GM18951 (cell line): Measurements from ENCODE around the gene MEPE.

Experiments
- POLR2A ChIP-seq: IDR thresholded peaks from 4 replicates; pipeline ENCODE4 v1.6.1; 2011; ENCODE audit warnings: mild to moderate bottlenecking; ENCODE audit not compliant: insufficient read length, insufficient read depth; ENCODE audit errors: extremely low read depth
- in situ Hi-C: fragments of 300-500 bp; cut with MboI; formaldehyde crosslinking; loops from one replicate; pipeline ENCODE4 v1.12.0; 2022; ENCODE audit warnings: low sequenced_read_pairs, mixed read lengths, inconsistent platforms; ENCODE audit not compliant: unreplicated experiment

MEPE gene

DNA sequence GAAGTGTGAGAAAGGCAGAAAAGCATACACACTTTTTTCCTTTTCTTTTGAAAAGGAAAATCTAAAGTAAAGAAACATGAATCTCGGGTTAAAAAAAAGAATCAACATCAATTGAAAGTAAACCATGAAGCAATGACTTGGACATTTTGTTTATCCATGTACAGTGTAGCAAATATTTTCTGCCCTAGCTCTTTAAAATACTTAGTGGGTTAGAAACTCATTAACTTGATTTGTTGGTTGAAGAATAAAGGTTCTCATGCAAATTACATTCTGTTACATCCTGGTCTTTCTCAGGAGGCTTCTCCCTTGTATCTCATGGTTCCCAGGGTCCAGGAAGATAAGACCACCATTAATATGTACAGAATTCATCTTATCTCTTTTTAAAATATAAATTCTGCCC is 9.0 kb upstream of the MEPE start:
- in situ Hi-C loops, result no loop called here
- no peak for TF ChIP-seq POLR2A

DNA sequence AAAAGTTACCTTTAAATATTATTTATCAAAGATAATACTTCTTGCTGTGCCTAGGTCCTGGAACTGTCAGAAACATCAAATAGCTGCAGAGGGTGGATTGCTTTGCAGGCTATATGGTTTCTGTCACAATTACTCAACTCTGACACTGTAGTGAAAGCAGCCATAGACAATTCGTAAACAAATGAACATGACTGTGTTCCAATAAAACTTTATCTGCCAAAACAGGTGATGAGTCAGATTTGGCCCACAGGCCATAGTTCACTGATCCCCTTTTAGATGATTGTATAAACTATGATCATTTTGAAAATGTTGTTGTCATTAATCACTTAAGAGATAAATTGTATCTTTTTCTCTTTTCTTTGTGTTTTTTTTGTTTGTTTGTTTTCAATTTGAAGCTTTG is 8.4 kb upstream of the MEPE start:
- in situ Hi-C loops, result no loop called here
- no peak for TF ChIP-seq POLR2A

DNA sequence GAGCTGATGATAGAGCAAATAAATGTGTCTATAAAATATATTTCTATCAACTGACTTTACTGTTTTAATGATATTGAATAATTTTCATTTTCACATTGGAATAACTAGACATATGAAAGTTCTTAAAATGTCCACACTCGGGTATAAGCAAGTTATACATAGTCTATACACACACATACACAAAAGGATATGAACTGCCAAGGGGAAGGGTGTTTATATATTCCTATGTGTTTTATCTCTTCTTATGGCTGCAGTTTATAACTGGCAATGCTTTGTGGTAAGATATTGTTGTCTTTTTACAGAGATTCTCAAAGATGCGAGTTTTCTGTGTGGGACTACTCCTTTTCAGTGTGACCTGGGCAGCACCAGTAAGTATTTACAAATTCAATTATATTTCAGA is 1.6 kb downstream of the MEPE start:
- TF ChIP-seq POLR2A, result no peak
- in situ Hi-C loops, result loop anchor here (25.0 kb wide), 1 partner anchor 378 kb away; no protein-coding TSS in a partner anchor

DNA sequence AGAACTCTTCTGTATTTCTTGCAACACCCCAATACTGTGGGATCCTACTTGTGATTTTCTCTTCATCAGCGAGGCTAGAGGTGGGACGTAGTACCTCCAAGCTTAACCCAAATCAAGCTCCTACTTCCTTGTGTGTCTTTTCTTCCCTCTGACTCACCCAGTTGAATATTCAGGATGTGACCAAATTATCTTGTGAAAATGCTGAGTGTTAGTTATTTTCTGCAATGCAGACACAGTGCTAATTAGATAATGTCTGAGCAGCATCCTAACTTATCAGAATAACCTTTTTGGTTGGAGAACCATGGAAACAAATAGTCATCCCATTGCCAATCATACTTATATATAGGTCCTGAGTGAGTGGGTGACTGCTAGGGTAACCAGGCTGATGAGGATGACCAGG is 2.4 kb downstream of the MEPE start:
- TF ChIP-seq POLR2A, result no peak
- in situ Hi-C loops, result loop anchor here (25.0 kb wide), 1 partner anchor 377 kb away; no protein-coding TSS in a partner anchor

DNA sequence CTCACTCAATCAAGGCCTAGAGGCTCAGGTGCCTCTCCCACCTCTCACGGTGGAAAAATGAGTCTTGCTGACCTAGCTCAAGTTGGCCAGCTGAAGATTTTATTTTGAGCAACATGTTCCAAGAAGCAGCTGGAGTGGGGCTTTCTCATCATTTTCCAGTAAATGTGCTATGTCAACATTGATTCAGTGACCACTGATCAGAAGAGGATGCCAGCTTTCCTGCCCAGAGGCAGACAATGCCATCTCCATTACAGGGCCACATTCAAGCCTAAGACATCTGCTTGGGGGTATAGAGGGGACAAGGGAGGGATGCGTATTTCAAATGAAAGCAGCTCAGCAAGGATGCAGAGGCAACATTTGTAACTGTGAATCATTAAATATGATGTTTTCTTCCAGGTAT is 3.0 kb downstream of the MEPE start:
- in situ Hi-C loops, result loop anchor here (25.0 kb wide), 1 partner anchor 377 kb away; no protein-coding TSS in a partner anchor

DNA sequence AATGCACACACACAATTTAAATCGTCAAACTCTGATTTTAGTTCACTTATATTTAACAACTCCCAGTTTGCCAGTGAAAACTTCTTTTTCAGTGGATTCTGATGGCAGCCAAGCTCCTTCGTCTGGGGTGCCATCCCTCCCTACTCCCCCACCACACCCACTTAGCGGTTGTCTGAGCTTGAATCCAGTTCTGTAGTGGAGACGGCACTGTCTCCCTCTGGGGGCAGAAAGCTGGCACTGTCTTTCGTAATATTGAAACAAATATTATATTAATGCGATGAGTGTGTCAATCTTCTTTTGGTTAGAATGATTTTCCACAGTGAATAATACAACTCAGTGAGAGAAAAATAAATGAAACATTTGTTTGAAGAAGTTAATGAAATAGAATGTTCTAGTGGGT is 5.4 kb downstream of the MEPE start:
- no peak for TF ChIP-seq POLR2A
- in situ Hi-C loops, result loop anchor here (25.0 kb wide), 1 partner anchor 374 kb away; no protein-coding TSS in a partner anchor

More for the DNA sequence above, 3.0 kb downstream of the MEPE start:
- no peak for TF ChIP-seq POLR2A

DNA sequence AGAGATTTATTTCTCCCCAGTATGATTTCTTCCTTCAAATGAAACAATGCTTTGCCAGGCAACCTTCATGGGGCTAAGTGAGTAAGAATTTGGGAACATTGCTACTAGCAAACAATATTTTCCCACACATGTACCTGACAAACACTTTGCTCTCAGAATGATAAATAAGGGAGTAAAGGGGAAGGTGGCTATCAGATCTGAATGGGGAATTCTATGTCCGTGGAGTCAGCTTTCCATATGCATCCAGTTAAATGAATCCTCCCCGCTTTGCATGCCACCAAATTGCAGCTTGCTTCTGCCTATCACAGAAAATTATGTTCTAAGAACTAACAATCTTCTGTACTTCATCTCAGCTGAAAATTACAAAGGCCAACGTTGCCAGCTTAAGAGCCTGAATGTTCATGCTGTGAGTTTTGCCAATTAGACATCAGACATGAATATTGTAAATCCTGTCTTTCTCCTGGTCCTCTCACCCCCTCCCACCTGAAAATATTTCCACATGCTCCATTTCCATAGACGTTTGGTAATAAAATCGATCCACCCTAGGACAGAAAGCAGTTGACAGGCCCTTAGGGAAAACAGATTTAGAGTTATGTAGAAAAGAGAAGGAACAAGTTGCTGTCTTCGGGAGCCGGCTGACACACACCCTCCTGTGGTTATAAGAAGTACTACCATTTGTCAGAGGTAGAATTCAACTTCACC is 6.3 kb downstream of the MEPE start:
- in situ Hi-C loops, result loop anchor here (25.0 kb wide), 1 partner anchor 373 kb away; no protein-coding TSS in a partner anchor
- no peak for TF ChIP-seq POLR2A

DNA sequence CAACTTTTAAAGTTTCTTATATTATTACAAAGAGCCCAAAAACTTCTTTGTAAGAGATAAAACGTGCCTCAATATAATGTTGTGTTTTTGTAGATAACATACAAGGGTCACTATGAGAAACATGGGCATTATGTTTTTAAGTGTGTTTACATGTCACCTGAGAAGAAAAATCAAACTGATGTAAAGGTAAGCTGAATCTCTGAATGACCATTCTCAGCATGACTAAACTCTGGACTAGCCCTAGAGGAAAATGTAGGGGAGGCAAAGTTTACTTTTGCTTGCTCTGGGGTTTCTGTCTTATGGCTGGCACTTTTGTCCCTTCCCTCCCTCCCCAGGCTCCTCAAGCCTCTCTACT is 6.8 kb downstream of the MEPE start:
- in situ Hi-C loops, result loop anchor here (25.0 kb wide), 1 partner anchor 373 kb away; no protein-coding TSS in a partner anchor

DNA sequence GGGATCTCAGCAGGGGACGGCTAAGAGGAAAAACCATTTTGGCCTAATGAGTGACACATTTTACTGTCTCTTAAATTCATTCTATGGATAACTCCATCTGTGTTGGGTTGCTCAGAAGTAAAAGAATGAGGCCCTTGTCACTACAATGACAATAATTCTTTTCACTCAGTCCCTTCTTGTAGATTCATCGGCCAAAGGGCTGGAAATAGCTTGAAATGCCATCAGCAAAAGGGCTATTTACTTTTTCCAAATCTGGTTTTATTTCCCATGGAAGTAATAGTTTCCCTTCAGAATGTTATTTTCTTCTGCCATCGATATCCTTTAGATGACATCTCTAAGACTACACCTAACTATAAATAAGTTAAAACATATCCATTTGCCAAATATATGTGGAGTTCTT is 7.4 kb downstream of the MEPE start:
- no peak for TF ChIP-seq POLR2A
- in situ Hi-C loops, result loop anchor here (10.0 to 25.0 kb wide), 2 partner anchors 165 to 372 kb away; no protein-coding TSS in a partner anchor

More for the DNA sequence above, 6.8 kb downstream of the MEPE start:
- no peak for TF ChIP-seq POLR2A

DNA sequence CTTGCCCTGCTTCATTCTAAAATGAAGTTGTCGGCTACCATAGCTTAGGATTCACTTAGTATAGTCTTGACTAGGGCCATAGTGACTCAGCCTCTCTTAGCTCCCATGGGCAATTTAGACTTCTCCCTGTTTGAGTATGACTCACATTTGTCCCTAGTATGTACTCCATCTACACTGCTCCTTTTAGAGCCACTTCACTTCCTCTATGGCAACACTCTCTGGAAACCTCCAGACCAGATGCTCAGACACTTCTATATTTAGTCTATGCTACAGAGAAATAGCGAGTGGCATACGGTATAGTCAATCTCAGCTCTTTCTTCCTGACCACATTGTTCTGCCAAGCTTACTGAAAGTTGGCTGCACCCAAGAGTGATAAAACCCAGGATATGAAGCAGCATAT is 11.2 kb downstream of the MEPE start:
- TF ChIP-seq POLR2A, result no peak
- in situ Hi-C loops, result loop anchor here (10.0 to 25.0 kb wide), 2 partner anchors 169 to 368 kb away; no protein-coding TSS in a partner anchor

DNA sequence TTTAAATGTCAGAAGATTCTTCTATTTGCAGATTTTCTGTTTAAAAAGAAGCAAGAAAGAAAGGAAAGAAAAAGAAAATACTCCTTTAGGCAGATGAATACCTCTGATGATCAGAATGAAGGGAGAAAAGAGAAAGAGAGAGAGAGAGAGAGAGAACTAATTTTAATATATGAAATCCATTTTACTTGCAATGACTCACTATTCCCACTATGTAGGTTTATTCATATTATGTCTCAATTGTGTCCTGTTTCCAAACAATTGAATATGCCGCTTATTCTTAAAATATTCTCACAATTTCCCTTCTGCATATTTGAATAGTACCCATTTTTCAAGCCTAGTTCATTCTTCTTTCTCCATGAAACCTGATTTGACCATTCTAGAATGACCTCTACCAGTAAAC is 11.7 kb downstream of the MEPE start:
- in situ Hi-C loops, result loop anchor here (10.0 to 25.0 kb wide), 2 partner anchors 170 to 368 kb away; no protein-coding TSS in a partner anchor
- TF ChIP-seq POLR2A, result no peak

DNA sequence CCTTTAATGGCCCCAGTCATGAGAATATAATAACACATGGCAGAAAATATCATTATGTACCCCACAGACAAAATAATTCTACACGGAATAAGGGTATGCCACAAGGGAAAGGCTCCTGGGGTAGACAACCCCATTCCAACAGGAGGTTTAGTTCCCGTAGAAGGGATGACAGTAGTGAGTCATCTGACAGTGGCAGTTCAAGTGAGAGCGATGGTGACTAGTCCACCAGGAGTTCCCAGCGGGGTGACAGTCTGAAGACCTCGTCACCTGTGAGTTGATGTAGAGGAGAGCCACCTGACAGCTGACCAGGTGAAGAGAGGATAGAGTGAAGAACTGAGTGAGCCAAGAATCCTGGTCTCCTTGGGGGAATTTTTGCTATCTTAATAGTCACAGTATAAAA is 13.5 kb downstream of the MEPE start:
- no peak for TF ChIP-seq POLR2A
- in situ Hi-C loops, result loop anchor here (10.0 to 25.0 kb wide), 2 partner anchors 171 to 366 kb away; no protein-coding TSS in a partner anchor

DNA sequence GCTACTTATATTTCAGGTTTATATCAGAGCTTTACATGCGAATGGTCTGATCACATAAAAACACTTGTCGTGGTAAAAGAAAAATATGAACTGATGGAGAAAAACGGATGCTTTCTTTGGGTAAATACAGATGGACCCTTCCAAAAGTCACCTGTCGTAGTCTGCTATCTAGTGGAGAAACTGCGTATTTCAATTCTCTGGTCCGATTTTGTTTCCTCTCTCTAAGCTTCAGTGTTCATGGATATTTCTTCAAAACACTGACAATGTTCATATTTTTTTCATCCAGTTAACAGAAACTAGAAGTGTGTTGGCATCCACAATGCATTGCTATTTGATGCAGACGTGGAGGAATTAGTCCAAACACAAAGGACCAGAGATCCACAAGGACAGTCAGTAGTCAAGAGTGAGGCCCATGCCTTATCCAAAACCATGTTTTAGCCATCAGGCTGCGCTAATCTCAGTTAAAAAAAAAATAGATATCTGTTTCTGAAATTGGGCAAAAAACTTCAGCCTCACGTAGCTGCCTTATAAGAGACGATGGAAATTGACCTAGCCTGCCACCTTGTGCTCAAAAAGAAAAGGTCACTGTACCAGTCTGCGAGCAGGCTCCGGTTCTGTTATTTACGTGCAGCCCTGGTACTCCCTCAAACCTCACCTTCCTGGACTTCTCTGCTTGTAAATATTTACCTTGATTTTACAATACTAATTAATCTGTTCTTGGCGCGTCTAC is 16.0 kb downstream of the MEPE start:
- no peak for TF ChIP-seq POLR2A
- in situ Hi-C loops, result loop anchor here (10.0 to 25.0 kb wide), 2 partner anchors 174 to 364 kb away; no protein-coding TSS in a partner anchor
